Esophagus (tissue), 2 donors: ENCODE data around the gene MAP3K13. TPM values are rescaled to one million over a fixed set of nuclear protein-coding genes. Genes with fewer than 3 reads are reported as not detected.

Source experiments
- H3K27ac ChIP-seq, 2 donors: one replicate each; pipeline ENCODE4 v1.5.1; 2013; ENCODE audit warnings: low read depth in 2 of 2, mild to moderate bottlenecking in 2 of 2, inconsistent platforms in 1 of 2, low read length in 1 of 2, moderate library complexity in 1 of 2
- H3K27me3 ChIP-seq, 2 donors: one replicate each; pipeline ENCODE4 v1.6.1; 2013; ENCODE audit warnings: low read length in 2 of 2, control low read depth in 1 of 2, mild to moderate bottlenecking in 1 of 2; ENCODE audit not compliant: insufficient read depth in 2 of 2, control insufficient read depth in 1 of 2
- H3K36me3 ChIP-seq, 2 donors: one replicate each; pipeline ENCODE4 v1.6.1; 2013; ENCODE audit warnings: low read length in 1 of 2; ENCODE audit not compliant: control insufficient read depth in 2 of 2, insufficient read depth in 2 of 2
- H3K4me1 ChIP-seq, 2 donors: one replicate each; pipeline ENCODE4 v1.6.1; 2013; ENCODE audit warnings: low read length in 1 of 2; ENCODE audit not compliant: control insufficient read depth in 2 of 2, insufficient read depth in 2 of 2
- H3K4me3 ChIP-seq, 2 donors: one replicate each; pipeline ENCODE4 v1.5.1; 2013; ENCODE audit warnings: low read length in 2 of 2, mild to moderate bottlenecking in 2 of 2, low read depth in 1 of 2, moderate library complexity in 1 of 2
- H3K9me3 ChIP-seq, 2 donors: one replicate each; pipeline ENCODE4 v1.6.1; 2013; ENCODE audit warnings: mild to moderate bottlenecking in 2 of 2, low read depth in 1 of 2, low read length in 1 of 2, moderate library complexity in 1 of 2; ENCODE audit not compliant: control insufficient read depth in 2 of 2, insufficient read depth in 1 of 2
- WGBS, 2 donors: extraction: QIAGEN DNeasy Blood & Tissue Kit; methylation state at CpG; one replicate each; pipeline ENCODE4 v1.1.7; 2013; 5-methylcytosine and 5-hydroxymethylcytosine counted together
- polyA plus RNA-seq, 2 donors: library from polyadenylated mRNA; stranded (reverse); fragments of 200-250 nt; gene quantifications; one replicate each; pipeline ENCODE4 v1.2.3, GENCODE V29; 2013
- donor health status: healthy with polysubstance abuse.
- donor health status: Bipolar disorder and iron deficiency.

Gene MAP3K13
- polyA plus RNA-seq, 2 donors: 14.7 to 25.5 TPM

DNA sequence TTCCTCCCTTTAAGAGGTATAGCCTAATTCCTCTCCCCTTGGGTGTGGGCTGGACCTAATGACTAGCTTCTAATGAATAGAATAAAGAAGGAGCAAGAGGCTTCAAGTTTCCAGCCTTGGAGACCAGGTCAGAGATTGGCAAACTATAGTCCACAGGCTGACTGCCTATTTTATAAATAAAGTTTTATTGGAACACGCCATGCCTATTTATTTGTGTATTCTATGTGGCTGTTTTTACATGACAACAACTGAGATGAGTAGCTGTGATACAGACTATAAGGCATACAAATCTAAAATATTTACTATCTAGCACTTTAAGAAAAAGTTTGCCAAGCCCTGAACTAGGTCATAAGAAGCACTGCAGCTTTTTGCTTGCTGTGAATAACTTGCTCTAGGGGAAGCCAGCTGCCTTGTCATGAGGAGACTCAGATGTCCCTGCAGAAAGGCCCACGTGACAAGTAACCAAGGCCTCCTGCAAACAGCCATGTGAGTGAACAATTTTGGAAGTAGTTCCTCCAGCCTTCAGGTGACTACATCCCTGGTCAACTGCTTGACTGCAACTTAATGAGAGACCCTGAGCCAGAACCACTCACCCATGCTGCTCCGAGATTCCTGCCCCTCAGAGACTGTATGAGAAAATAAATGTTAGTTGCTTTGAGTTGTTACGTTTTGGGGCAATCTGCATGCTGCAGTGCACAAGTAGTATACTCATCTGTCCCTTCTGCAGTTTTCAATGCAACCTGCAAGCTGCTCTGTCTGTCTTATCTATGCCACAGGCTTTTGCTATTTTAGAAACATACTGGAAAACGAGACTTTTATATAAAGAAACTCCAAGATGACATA is 21.1 kb upstream of the MAP3K13 start:
- Histone ChIP-seq H3K4me1 (peaks cover 0 to 2% of the 10 kb centered on the region in 2 donors), H3K36me3 (no peaks in the 10 kb centered on the region), H3K4me3 (no peak overlapping the region), H3K27me3 (no peaks in the 10 kb centered on the region), H3K27ac (peak overlapping the region; percentile 12 to 30), H3K9me3 (no peaks in the 10 kb centered on the region)
- 54 to 68% methylated on average over 5 of the region's 5 CpGs for WGBS, 2 donors

DNA sequence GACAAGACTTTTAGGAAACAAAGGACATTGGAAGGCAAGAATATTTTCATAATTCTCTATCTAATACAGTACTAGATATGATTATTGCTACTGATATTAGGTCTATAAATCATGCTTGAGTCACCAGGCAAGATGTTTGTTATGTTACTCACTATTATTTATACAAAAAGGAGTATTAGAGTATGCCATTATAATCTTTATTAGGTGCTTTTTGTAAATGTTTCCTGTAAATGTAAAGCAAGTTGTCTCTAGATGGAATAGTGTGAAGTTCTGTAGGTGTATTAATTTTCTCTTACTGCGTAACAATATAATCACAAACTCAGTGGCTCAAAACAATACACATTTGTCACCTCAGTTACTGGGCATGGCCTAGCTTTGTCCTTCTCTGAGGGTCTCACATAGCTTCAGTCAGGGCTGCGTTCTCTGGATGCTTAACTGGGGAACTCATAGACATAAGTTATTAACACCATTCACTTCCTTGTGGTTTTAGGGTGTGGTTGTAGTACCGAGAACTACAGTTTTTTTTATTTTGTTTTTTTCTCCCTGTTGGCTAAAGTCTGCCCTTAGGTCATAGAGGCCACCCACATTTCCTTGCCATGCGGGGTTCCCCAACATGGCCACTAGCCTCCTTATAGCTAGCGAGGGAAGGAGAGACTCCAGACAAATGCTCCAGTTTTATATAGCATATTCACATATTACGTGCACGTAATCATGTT is 20.3 kb upstream of the MAP3K13 start:
- Histone ChIP-seq H3K36me3 (no peaks in the 10 kb centered on the region), H3K27ac (peak overlapping the region; percentile 40 to 41), H3K9me3 (no peaks in the 10 kb centered on the region), H3K4me1 (peaks cover 0 to 2% of the 10 kb centered on the region in 2 donors), H3K4me3 (no peak overlapping the region), H3K27me3 (no peaks in the 10 kb centered on the region)
- WGBS, 2 donors: 64 to 67% methylated on average over 7 of the region's 7 CpGs

DNA sequence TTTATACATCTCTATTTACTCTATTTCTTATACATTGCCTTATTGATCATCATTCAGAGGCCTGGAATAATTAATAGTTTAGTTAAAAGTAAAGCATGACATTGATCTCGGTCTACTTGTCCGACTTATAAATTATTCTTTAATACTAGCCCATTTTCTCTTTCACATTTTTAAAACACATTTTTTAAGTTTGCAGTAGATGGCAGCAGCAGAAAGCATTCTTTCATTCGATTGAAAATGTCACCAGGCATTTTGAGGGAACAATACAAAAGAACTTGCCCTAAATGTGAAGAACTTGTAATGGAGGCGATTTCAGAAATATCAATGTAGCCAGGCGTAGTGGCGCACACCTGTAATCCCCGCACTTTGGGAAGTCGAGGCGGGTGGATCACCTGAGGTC is 15.5 kb upstream of the MAP3K13 start:
- Histone ChIP-seq H3K4me3 (no peak overlapping the region), H3K9me3 (no peaks in the 10 kb centered on the region), H3K4me1 (no peaks in the 10 kb centered on the region), H3K27ac (no peak overlapping the region), H3K36me3 (no peaks in the 10 kb centered on the region), H3K27me3 (no peaks in the 10 kb centered on the region)
- 94 to 95% methylated on average over 9 of the region's 9 CpGs for WGBS, 2 donors

DNA sequence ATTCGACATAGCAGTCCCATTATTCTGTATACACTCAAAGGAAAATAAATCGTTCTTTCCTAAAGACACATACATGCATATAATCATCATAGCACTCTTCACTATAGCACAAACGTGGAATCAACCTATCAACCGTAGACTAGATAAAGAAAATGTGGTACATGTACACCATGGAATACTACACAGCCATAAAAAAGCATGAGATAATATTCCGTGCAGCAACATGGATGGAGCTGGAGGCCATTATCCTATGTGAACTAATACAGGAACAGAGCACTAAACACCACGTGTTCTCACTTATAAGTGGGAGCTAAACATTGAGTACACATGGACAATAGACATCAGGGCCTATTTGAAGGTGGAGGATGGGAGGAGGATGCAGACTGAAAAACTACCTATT is 12.1 kb upstream of the MAP3K13 start:
- no peaks in the 10 kb centered on the region for H3K9me3 ChIP-seq
- H3K27me3 ChIP-seq: no peaks in the 10 kb centered on the region
- H3K4me1 ChIP-seq: no peaks in the 10 kb centered on the region
- H3K27ac ChIP-seq: no peak overlapping the region
- no peaks in the 10 kb centered on the region for H3K36me3 ChIP-seq
- 85 to 90% methylated on average over 6 of the region's 6 CpGs for WGBS, 2 donors
- no peak overlapping the region for H3K4me3 ChIP-seq

DNA sequence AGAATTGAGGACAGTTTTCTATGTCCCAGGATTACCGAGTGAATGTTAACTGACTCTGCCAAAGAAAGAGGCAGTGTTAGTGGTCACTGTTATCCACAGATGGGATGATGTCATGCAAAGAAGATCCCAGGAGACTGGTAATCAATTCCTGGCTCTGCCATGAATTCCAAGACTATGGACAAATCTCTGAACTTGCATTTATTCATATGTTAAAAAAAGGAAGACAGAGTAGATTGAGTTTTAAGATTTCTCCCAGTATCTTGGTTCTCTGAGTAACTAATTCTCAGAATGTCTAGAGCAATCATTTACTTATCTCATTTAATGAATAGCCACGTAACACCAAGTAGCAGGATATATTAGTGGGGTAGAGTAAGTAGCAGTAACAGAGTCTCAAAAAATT is 11.5 kb upstream of the MAP3K13 start:
- 81 to 85% methylated on average over 2 of the region's 2 CpGs for WGBS, 2 donors
- Histone ChIP-seq H3K27ac (no peak overlapping the region), H3K36me3 (no peaks in the 10 kb centered on the region), H3K27me3 (no peaks in the 10 kb centered on the region), H3K9me3 (no peaks in the 10 kb centered on the region), H3K4me3 (no peak overlapping the region), H3K4me1 (no peaks in the 10 kb centered on the region)

DNA sequence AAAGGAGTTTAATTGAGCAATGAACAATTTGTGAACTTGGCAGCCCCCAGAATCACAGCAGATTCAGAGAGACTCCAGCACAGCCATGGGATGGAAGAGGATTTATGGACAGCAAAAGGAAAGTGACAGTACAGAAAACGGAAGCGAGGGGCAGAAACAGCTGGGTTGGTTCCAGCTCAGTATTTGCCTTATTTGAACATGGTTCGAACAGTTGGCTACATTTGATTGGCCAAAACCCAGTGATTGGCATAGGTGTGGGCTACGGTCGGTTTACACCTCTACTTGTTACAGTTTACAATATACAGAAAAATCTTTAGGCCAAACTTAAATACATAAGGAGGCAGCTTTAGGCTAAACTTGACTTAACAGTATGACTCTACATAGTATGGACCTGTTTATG is 9.7 kb upstream of the MAP3K13 start:
- Histone ChIP-seq H3K27ac (no peak overlapping the region), H3K9me3 (no peaks in the 10 kb centered on the region), H3K4me1 (no peaks in the 10 kb centered on the region), H3K4me3 (no peak overlapping the region), H3K27me3 (no peaks in the 10 kb centered on the region), H3K36me3 (no peaks in the 10 kb centered on the region)
- 88 to 94% methylated on average over 5 of the region's 5 CpGs for WGBS, 2 donors

DNA sequence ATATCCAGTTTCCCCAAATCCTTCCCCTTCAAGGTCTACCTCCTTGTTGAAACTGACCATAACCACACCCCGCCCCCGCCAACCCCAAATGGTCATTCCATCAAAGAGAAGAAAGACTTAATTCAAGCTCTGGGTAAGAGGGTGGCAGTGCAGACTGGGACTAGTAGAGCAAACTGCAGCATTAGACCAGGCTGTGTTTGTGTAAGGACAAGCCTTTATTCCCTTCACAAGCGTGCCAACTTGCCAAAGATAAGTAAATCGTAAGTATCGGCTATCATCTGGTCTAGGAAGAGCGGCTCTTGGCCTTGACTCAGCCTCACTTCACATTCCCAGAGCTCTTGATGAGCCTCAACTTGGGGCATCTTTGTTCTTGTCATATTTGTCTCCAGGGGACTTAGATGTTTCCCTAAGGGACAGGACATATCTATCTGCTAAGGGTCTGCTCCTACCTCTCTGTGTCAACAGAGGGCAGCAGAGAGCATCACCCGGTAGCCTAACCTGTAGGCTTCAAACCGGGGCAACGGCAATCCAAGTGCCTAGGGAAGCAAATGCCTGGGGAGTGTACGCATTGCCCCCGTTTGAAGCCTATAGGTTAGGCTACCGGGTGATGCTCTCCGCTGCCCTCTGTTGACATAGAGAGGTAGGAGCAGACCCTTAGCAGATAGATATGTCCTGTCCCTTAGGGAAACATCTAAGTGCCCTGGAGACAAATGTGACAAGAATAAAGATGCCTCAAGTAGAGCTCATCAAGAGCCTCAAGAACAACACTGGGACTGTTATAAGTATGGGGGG is 8.9 kb upstream of the MAP3K13 start:
- no peaks in the 10 kb centered on the region for H3K27me3 ChIP-seq
- no peaks in the 10 kb centered on the region for H3K9me3 ChIP-seq
- H3K4me3 ChIP-seq: no peak overlapping the region
- no peaks in the 10 kb centered on the region for H3K36me3 ChIP-seq
- no peak overlapping the region for H3K27ac ChIP-seq
- WGBS, 2 donors: 41 to 44% methylated on average over 13 of the region's 13 CpGs
- H3K4me1 ChIP-seq: no peaks in the 10 kb centered on the region

DNA sequence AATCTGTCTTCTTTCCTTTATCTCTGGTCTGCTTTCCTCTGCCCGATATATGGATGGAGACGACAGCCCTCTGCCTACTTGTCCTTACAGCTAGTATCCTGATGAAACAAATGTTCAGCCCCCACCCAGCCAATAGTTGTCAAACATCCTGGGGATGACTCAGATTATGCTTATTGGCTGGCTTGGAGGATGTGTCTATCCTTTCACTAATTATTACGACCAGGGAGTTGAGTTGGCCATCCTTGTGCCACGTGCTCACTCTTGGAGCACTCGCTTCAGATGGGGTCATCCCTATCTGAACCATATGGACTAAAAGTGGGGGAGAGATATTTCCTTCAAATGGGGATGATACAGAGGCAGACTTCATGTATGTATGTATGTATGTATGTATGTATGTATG is 6.4 kb upstream of the MAP3K13 start:
- Histone ChIP-seq H3K27ac (no peak overlapping the region), H3K36me3 (no peaks in the 10 kb centered on the region), H3K27me3 (no peaks in the 10 kb centered on the region), H3K9me3 (no peaks in the 10 kb centered on the region), H3K4me3 (no peak overlapping the region), H3K4me1 (no peaks in the 10 kb centered on the region)
- WGBS, 2 donors: 88 to 91% methylated on average over 5 of the region's 5 CpGs

DNA sequence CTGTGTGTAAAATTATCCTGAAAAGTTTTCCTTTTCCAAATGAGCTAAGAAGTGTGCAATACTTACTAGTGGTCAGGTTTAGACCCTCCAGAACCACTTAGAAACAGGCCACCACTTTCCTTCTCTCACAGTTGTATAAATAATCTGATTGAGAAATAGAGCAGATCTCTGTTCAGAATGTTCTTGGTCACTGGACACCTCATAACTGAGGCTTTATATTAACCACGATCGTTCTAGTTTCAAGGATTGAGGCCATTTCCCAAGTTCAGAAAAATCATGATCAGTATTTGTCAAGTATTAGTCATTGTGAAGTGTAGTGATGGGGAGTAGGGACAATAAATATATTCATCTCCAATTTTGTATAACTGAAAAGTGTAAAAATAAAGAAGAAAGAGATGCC is 1.0 kb upstream of the MAP3K13 start:
- Histone ChIP-seq H3K9me3 (no peaks in the 10 kb centered on the region), H3K4me3 (no peak overlapping the region), H3K27ac (no peak overlapping the region), H3K27me3 (no peaks in the 10 kb centered on the region), H3K36me3 (no peaks in the 10 kb centered on the region), H3K4me1 (no peaks in the 10 kb centered on the region)
- WGBS, 2 donors: 83% methylated on average over 2 of the region's 2 CpGs
